ENCODE results near the gene OTX1. TPM values are rescaled to one million over a fixed set of nuclear protein-coding genes. Genes with fewer than 3 reads are reported as not detected.

The OTX1 gene
- total and polyA plus RNA-seq, 2 experiments from 2014 or later, result 0.66 TPM; not detected in 1

- H3K9me3 ChIP-seq (ENCODE audit: low read depth), result no peaks in the 10 kb centered on the region
- DNase-seq (ENCODE audit: low read depth in 1 of 2, low spot score in 1 of 2), result no peak
- no peak overlapping the region for H3K4me3 ChIP-seq
- H3K36me3 ChIP-seq, result no peaks in the 10 kb centered on the region
- H3K4me1 ChIP-seq (ENCODE audit: low read depth), result no peaks in the 10 kb centered on the region
- H3K27me3 ChIP-seq, result no peaks in the 10 kb centered on the region
- no peak overlapping the region for H3K27ac ChIP-seq
- TF ChIP-seq, protein P1, sequence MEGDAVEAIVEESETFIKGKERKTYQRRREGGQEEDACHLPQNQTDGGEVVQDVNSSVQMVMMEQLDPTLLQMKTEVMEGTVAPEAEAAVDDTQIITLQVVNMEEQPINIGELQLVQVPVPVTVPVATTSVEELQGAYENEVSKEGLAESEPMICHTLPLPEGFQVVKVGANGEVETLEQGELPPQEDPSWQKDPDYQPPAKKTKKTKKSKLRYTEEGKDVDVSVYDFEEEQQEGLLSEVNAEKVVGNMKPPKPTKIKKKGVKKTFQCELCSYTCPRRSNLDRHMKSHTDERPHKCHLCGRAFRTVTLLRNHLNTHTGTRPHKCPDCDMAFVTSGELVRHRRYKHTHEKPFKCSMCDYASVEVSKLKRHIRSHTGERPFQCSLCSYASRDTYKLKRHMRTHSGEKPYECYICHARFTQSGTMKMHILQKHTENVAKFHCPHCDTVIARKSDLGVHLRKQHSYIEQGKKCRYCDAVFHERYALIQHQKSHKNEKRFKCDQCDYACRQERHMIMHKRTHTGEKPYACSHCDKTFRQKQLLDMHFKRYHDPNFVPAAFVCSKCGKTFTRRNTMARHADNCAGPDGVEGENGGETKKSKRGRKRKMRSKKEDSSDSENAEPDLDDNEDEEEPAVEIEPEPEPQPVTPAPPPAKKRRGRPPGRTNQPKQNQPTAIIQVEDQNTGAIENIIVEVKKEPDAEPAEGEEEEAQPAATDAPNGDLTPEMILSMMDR (IDR thresholded peaks at IDR 0.05; ENCODE audit: low read depth, low read length), result no peak
These were observed 42.2 kb downstream of the OTX1 start for GRCh38 chr2:63092857-63093256.

- H3K9me3 ChIP-seq (ENCODE audit: low read depth), result no peaks in the 10 kb centered on the region
- TF ChIP-seq, protein P1 (IDR thresholded peaks at IDR 0.05; ENCODE audit: low read depth, low read length), result no peak
- no peaks in the 10 kb centered on the region for H3K36me3 ChIP-seq
- no peaks in the 10 kb centered on the region for H3K27me3 ChIP-seq
- no peaks in the 10 kb centered on the region for H3K4me1 ChIP-seq (ENCODE audit: low read depth)
- no peak overlapping the region for H3K4me3 ChIP-seq
- DNase-seq (ENCODE audit: low read depth in 1 of 2, low spot score in 1 of 2), result peak in 1 of 2 donors; percentile 1
- H3K27ac ChIP-seq, result no peak overlapping the region
These were observed 42.9 kb downstream of the OTX1 start for GRCh38 chr2:63093502-63093901.

GRCh38 chr2:63096491-63096890 lies 45.9 kb downstream of the OTX1 start:
- TF ChIP-seq, protein P1 (IDR thresholded peaks at IDR 0.05; ENCODE audit: low read depth, low read length), result no peak
- no peaks in the 10 kb centered on the region for H3K36me3 ChIP-seq
- no peak overlapping the region for H3K4me3 ChIP-seq

GRCh38 chr2:63099032-63099431 lies 48.4 kb downstream of the OTX1 start:
- H3K27ac ChIP-seq, result no peak overlapping the region
- H3K4me3 ChIP-seq, result no peak overlapping the region
- H3K36me3 ChIP-seq, result no peaks in the 10 kb centered on the region
- H3K4me1 ChIP-seq (ENCODE audit: low read depth), result no peaks in the 10 kb centered on the region
- no peak for DNase-seq (ENCODE audit: low read depth in 1 of 2, low spot score in 1 of 2)
- TF ChIP-seq, protein P1 (IDR thresholded peaks at IDR 0.05; ENCODE audit: low read depth, low read length), result no peak
- no peaks in the 10 kb centered on the region for H3K9me3 ChIP-seq (ENCODE audit: low read depth)
- no peaks in the 10 kb centered on the region for H3K27me3 ChIP-seq

More at GRCh38 chr2:63096491-63096890, 45.9 kb downstream of the OTX1 start:
- no peaks in the 10 kb centered on the region for H3K4me1 ChIP-seq (ENCODE audit: low read depth)
- H3K9me3 ChIP-seq (ENCODE audit: low read depth), result no peaks in the 10 kb centered on the region
- no peak for DNase-seq (ENCODE audit: low read depth in 1 of 2, low spot score in 1 of 2)
- no peak overlapping the region for H3K27ac ChIP-seq
- H3K27me3 ChIP-seq, result no peaks in the 10 kb centered on the region

GRCh38 chr2:63101954-63102353 lies 51.3 kb downstream of the OTX1 start:
- no peaks in the 10 kb centered on the region for H3K4me1 ChIP-seq (ENCODE audit: low read depth)
- no peaks in the 10 kb centered on the region for H3K9me3 ChIP-seq (ENCODE audit: low read depth)
- DNase-seq (ENCODE audit: low read depth in 1 of 2, low spot score in 1 of 2), result no peak
- H3K36me3 ChIP-seq, result no peaks in the 10 kb centered on the region
- TF ChIP-seq, protein P1 (IDR thresholded peaks at IDR 0.05; ENCODE audit: low read depth, low read length), result no peak
- no peak overlapping the region for H3K27ac ChIP-seq
- no peak overlapping the region for H3K4me3 ChIP-seq
- H3K27me3 ChIP-seq, result no peaks in the 10 kb centered on the region

- Histone ChIP-seq H3K27ac (no peak overlapping the region), H3K9me3 (ENCODE audit: low read depth) (no peaks in the 10 kb centered on the region), H3K4me1 (ENCODE audit: low read depth) (no peaks in the 10 kb centered on the region), H3K36me3 (no peaks in the 10 kb centered on the region), H3K27me3 (no peaks in the 10 kb centered on the region), H3K4me3 (no peak overlapping the region)
- TF ChIP-seq, protein P1 (IDR thresholded peaks at IDR 0.05; ENCODE audit: low read depth, low read length), result no peak
- no peak for DNase-seq (ENCODE audit: low read depth in 1 of 2, low spot score in 1 of 2)
These were observed 53.9 kb downstream of the OTX1 start for GRCh38 chr2:63104482-63104881.
